OCI-LY3 (cell line): ENCODE measurements around the gene RBM10.

Experiments
- EZH2phosphoT487 ChIP-seq: fragments of 200-600 bp; shearing (Covaris generic); IDR thresholded peaks from 2 replicates; pipeline ENCODE4 v1.6.1; 2018; ENCODE audit warnings: antibody characterized with exemption, mixed run types, low read depth
- TF ChIP-seq, protein P1 (sequence below): fragments of 200-600, 300-600 bp; sonication (generic); IDR thresholded peaks from 2 replicates; pipeline ENCODE4 v1.5.1; 2014; ENCODE audit warnings: antibody characterized with exemption, low read length, low read depth

DNA sequence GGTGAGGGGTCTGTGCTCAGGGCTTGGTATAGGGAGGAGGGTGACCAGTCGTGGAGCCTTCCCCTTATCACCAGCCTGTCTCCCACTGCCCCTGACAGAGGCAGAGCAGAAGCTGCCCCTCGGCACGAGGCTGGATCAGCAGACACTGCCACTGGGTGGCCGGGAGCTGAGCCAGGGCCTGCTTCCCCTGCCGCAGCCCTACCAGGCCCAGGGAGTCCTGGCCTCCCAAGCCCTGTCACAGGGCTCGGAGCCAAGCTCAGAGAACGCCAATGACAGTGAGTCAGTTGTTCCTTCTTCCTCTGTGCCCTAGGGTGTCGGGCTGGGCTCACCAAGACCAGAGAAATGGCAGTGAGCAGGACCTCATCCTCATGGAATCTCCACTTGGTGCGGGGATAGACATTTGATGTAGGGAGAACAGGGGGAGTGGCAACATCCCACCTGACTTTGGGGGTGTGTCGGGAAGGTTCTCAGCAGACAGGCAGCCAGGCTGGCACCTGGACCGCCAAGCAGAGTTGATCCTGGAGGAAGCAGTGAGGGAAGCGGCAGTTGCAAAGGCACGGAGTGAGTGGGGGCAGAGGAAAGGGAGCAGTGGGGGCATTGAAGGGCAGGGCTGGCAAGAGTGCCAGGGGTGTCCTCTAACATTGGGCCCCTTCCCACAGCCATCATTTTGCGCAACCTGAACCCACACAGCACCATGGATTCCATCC is 34.4 kb downstream of the RBM10 start:
- TF ChIP-seq, protein P1, sequence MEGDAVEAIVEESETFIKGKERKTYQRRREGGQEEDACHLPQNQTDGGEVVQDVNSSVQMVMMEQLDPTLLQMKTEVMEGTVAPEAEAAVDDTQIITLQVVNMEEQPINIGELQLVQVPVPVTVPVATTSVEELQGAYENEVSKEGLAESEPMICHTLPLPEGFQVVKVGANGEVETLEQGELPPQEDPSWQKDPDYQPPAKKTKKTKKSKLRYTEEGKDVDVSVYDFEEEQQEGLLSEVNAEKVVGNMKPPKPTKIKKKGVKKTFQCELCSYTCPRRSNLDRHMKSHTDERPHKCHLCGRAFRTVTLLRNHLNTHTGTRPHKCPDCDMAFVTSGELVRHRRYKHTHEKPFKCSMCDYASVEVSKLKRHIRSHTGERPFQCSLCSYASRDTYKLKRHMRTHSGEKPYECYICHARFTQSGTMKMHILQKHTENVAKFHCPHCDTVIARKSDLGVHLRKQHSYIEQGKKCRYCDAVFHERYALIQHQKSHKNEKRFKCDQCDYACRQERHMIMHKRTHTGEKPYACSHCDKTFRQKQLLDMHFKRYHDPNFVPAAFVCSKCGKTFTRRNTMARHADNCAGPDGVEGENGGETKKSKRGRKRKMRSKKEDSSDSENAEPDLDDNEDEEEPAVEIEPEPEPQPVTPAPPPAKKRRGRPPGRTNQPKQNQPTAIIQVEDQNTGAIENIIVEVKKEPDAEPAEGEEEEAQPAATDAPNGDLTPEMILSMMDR, result no peak
- TF ChIP-seq EZH2phosphoT487, result no peak
